PC-9 (cell line): ENCODE results near the gene MSANTD2. TPM values are rescaled to one million over a fixed set of nuclear protein-coding genes. Genes with fewer than 3 reads are reported as not detected.

Source experiments
- BruUV-seq: library from RNA; stranded (reverse); fragments of 400-500 nt; replicated peaks from 2 replicates; lab custom pipeline; 2021; lab: Mats Ljungman, UMichigan
- CTCF ChIA-PET: fragments of 300-600 bp; sonication (Branson Sonifier 250); formaldehyde crosslinking; loops from one replicate; lab custom pipeline; 2022; ENCODE audit warnings: antibody characterized with exemption; lab: Charles Lee
- POLR2A ChIA-PET: fragments of 300-600 bp; sonication (Branson Sonifier 250); formaldehyde crosslinking; loops from one replicate; lab custom pipeline; 2022; ENCODE audit warnings: antibody characterized with exemption; ENCODE audit not compliant: unreplicated experiment; lab: Charles Lee
- DNase-seq, 2 experiments: peaks; one replicate each; pipeline versions ENCODE4 v3.0.0 to v3.0.0-alpha.2; 2015 to 2022; ENCODE audit warnings: mixed read lengths in 1 of 2
- H2AFZ ChIP-seq: fragments of 200-600 bp; sonication (generic); 2 replicates; pipeline ENCODE4 v1.8.1; 2017; ENCODE audit warnings: antibody characterized with exemption
- H3F3A ChIP-seq: fragments of 200-600 bp; sonication (generic); 2 replicates; pipeline ENCODE4 v1.8.1; 2017; ENCODE audit warnings: antibody characterized with exemption, mild to moderate bottlenecking, low read depth; ENCODE audit not compliant: insufficient read depth
- H3K27ac ChIP-seq: fragments of 200-600 bp; sonication (generic); 2 replicates; pipeline ENCODE4 v1.6.1; 2016; ENCODE audit warnings: mixed run types
- H3K27me3 ChIP-seq: fragments of 200-600 bp; sonication (generic); 2 replicates; pipeline ENCODE4 v1.6.1; 2016; ENCODE audit warnings: low read depth, mixed run types; ENCODE audit not compliant: insufficient read depth
- H3K36me3 ChIP-seq: fragments of 200-600 bp; sonication (generic); 2 replicates; pipeline ENCODE4 v1.6.1; 2016; ENCODE audit warnings: low read depth, mixed run types
- H3K4me1 ChIP-seq: fragments of 200-600 bp; sonication (generic); replicated peaks from 2 replicates; pipeline ENCODE4 v1.6.1; 2016; ENCODE audit warnings: mixed run types; ENCODE audit not compliant: insufficient read depth
- H3K4me2 ChIP-seq: fragments of 200-600 bp; sonication (generic); 2 replicates; pipeline ENCODE4 v1.6.1; 2017; ENCODE audit warnings: mixed run types
- H3K4me3 ChIP-seq: fragments of 200-600 bp; sonication (generic); 2 replicates; pipeline ENCODE4 v1.6.1; 2016; ENCODE audit warnings: mixed run types
- H3K79me2 ChIP-seq: fragments of 200-600 bp; sonication (generic); 2 replicates; pipeline ENCODE4 v1.6.1; 2017; ENCODE audit warnings: low read depth, mixed run types
- H3K9me2 ChIP-seq: fragments of 200-600 bp; sonication (generic); 2 replicates; pipeline ENCODE4 v1.8.1; 2017; ENCODE audit warnings: mild to moderate bottlenecking; ENCODE audit not compliant: insufficient read depth
- H3K9me3 ChIP-seq: fragments of 200-600 bp; sonication (generic); 2 replicates; pipeline ENCODE4 v1.8.1; 2016; ENCODE audit warnings: low read depth; ENCODE audit not compliant: insufficient read depth
- H4K20me1 ChIP-seq: fragments of 200-600 bp; sonication (generic); 2 replicates; pipeline ENCODE4 v1.8.1; 2017; ENCODE audit not compliant: insufficient read depth
- CTCF ChIP-seq: fragments of 200-600 bp; sonication (generic); conservative IDR thresholded peaks from 2 replicates; pipeline ENCODE4 v1.6.1; 2017; ENCODE audit warnings: mixed run types, antibody characterized with exemption, mild to moderate bottlenecking, moderate library complexity
- EZH2 ChIP-seq: fragments of 200-600 bp; sonication (generic); IDR thresholded peaks from 2 replicates; pipeline ENCODE4 v1.8.0; 2017; ENCODE audit warnings: antibody characterized with exemption, low read depth
- intact Hi-C: fragments of 100-400 bp; cut with micrococcal nuclease; formaldehyde crosslinking; loops from one replicate; pipeline ENCODE4 v1.10.0; 2022; ENCODE audit not compliant: unreplicated experiment
- total RNA-seq: library from RNA; stranded (reverse); gene quantifications from 2 replicates; pipeline ENCODE4 v1.2.3, GENCODE V29; 2021

Gene MSANTD2
- total RNA-seq, 1 experiment from 2014 or later = 16.9 TPM

DNA sequence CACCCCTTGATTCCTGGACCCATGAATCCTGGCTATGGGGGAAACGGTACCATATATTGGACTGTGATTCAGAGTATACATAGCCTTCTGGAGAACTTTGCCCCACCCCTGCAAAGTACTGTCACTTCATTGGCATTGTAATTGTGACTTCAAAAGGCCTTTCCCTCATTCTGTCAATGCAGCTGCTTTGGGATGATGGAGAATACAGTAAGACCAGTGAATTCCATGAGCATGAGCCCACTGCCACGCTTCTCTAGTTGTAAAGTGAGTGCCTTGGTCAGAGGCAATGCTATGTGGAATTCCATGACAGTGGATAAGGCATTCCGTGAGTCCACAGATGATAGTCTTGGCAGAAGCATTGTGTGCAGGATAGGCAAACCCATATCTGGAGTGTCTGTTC, 25.7 kb upstream of the MSANTD2 start:
- Histone ChIP-seq H3K27me3 (no peaks in the 10 kb centered on the region), H3K36me3 (no peaks in the 10 kb centered on the region), H3F3A (no peaks in the 10 kb centered on the region), H3K9me3 (no peaks in the 10 kb centered on the region), H2AFZ (no peak overlapping the region), H3K9me2 (no peaks in the 10 kb centered on the region), H3K27ac (no peak overlapping the region), H3K4me3 (no peak overlapping the region), H3K4me2 (no peak overlapping the region), H3K79me2 (no peaks in the 10 kb centered on the region), H4K20me1 (no peaks in the 10 kb centered on the region), H3K4me1 (no peaks in the 10 kb centered on the region)
- BruUV-seq = no TSS peak
- ChIA-PET CTCF (no interaction called here), POLR2A (no interaction called here)
- TF ChIP-seq CTCF (no peak), EZH2 (no peak)
- no peak for DNase-seq
- intact Hi-C loops = no loop called here

DNA sequence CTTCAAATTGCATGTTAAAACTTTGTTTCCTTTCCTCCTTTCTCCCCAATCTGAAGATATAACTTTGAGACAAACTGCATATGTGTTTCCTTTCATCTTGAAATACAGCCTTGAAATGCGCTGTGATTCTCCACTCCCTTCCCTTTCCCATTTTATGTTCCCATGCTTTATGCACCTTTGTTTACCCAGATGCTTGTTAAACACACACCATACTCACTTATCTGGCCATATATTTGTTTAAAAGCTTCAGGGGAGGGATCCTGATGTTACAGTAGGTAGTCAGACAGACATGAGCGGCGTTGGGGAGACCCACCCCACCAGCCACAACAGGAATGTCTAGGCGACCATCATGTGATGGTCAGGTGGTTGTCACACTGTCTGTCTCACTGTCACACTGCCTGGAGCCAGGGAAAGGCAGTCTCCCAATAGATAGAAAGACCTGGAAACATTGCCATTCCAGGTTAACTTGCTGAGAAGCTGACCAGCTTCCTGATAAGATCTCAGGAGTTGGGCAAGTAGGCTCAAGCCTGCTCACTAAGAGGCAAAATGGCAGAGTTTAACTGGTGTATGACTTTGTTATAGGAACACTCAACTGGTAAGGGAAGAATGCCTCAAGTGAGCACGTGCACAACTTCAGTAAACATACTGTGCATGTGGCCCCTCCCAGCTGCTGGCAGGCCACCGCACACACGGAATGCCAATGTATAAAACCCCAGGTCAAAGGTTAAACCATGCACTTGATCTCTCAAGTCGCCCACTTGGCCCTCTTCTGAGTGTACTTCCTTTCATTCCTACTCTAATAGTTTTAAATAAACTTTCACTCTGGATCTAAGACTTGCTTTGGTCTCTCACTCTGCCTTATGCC, 23.5 kb upstream of the MSANTD2 start:
- no peaks in the 10 kb centered on the region for H3K9me3 ChIP-seq
- BruUV-seq = no TSS peak
- H3K4me1 ChIP-seq = no peaks in the 10 kb centered on the region
- intact Hi-C loops = no loop called here
- no peak for DNase-seq
- H3F3A ChIP-seq = no peaks in the 10 kb centered on the region
- ChIA-PET POLR2A (no interaction called here), CTCF (no interaction called here)
- H3K36me3 ChIP-seq = no peaks in the 10 kb centered on the region
- no peaks in the 10 kb centered on the region for H3K27me3 ChIP-seq
- no peak overlapping the region for H3K4me3 ChIP-seq
- H3K9me2 ChIP-seq = no peaks in the 10 kb centered on the region
- H2AFZ ChIP-seq = no peak overlapping the region
- TF ChIP-seq EZH2 (no peak), CTCF (no peak)
- no peak overlapping the region for H3K27ac ChIP-seq
- H3K79me2 ChIP-seq = no peaks in the 10 kb centered on the region
- H4K20me1 ChIP-seq = no peaks in the 10 kb centered on the region
- H3K4me2 ChIP-seq = no peak overlapping the region

DNA sequence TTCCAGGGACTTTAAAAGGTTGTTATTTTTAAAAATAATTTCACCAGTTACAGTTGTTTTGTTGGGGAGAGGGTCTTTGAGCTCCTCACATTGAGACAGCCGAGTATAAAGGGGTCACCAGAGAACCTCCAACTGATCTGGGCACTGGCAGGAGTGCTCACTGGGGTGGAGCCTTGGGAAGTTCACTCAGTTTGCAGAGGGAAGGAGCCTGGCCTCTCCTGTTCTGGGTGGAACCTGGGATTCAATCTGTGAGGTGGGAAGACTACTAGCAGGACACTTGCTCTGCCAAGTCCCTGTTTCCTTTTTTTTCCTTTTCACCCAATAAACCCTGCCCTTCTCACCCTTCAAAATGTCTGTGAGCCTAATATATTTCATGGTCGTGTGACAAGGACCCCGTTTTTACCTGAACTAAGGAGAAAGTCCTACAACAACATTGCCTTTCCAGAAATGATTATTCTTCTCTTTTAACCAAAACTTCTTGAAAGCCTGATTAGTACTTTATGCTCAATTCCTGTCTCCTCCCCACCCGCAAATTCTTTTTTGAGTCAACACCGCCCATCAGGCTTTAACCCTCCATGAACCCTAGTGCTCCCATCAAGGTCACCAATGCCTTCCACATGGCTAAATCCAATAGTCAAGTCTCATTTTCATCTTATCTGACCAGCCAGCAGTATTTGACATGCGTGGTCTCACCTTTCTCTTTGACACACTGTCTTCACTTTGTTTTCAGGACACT, 22.0 kb upstream of the MSANTD2 start:
- H3K4me3 ChIP-seq = no peak overlapping the region
- no peaks in the 10 kb centered on the region for H3K79me2 ChIP-seq
- BruUV-seq = no TSS peak
- no peak overlapping the region for H3K4me2 ChIP-seq
- intact Hi-C loops = no loop called here
- no peak overlapping the region for H2AFZ ChIP-seq
- no peaks in the 10 kb centered on the region for H3K9me3 ChIP-seq
- H3K9me2 ChIP-seq = no peaks in the 10 kb centered on the region
- no peaks in the 10 kb centered on the region for H3K36me3 ChIP-seq
- H3K27me3 ChIP-seq = no peaks in the 10 kb centered on the region
- no peak overlapping the region for H3K27ac ChIP-seq
- ChIA-PET POLR2A (no interaction called here), CTCF (no interaction called here)
- TF ChIP-seq EZH2 (no peak), CTCF (no peak)
- no peak for DNase-seq
- peaks cover 4% of the 10 kb centered on the region; the same call in 1 of the 2 replicates for H3K4me1 ChIP-seq
- H3F3A ChIP-seq = no peaks in the 10 kb centered on the region
- no peaks in the 10 kb centered on the region for H4K20me1 ChIP-seq
